ENCODE measurements around the gene TGFBR3. TPM values are rescaled to one million over a fixed set of nuclear protein-coding genes. Genes with fewer than 3 reads are reported as not detected.

The TGFBR3 gene
- total RNA-seq, 4 donors from 2014 or later, result 32.9 to 138 (median 58.8) TPM

DNA sequence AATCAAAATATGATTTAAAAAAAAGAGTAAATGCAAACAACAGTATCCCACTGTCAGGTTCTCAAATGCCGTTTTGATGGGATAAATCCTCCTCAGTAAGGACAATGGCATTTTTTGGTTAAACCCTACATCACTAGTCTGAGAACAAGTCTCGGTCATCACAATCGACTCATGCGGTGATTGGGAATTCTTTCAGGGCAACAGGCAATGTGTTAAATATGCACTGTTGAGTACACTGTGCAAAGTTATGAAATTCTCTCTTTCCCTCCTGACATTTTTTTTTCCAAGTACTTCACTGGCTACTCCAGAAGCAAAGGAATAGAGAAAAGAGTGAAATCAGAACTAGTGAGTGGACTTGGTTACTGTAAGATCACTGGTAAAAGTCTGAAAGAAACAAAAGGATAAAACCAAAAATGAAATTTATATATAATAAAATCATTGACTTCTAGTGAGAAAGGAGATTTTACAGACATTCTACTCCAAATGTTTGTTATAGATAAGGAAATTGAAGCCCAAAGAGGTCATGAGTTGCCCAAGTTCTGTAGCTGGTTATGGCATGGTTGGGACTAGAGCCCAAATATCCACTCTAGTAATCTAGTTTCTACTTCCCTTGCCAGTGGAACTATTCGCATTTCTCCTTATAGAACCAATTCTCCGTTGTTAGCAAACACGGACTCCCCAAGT is 111.3 kb downstream of the TGFBR3 start:
- no peak for DNase-seq
- in situ Hi-C loops (cut with MboI; ENCODE audit: low pct_ligation_motif_present in 1 of 4, low pct_unique_long_range_greater_than_20kb in 1 of 4, low sequenced_read_pairs in 3 of 4), result no loop called here
- no peaks in the 10 kb centered on the region for H3K27me3 ChIP-seq
- TF ChIP-seq EP300 (IDR thresholded peaks at IDR 0.05; ENCODE audit: low read depth), result no peak
- TF ChIP-seq POLR2AphosphoS5 (IDR thresholded peaks at IDR 0.05), result no peak
- TF ChIP-seq POLR2A (IDR thresholded peaks at IDR 0.05), result no peak
- TF ChIP-seq, protein P1, sequence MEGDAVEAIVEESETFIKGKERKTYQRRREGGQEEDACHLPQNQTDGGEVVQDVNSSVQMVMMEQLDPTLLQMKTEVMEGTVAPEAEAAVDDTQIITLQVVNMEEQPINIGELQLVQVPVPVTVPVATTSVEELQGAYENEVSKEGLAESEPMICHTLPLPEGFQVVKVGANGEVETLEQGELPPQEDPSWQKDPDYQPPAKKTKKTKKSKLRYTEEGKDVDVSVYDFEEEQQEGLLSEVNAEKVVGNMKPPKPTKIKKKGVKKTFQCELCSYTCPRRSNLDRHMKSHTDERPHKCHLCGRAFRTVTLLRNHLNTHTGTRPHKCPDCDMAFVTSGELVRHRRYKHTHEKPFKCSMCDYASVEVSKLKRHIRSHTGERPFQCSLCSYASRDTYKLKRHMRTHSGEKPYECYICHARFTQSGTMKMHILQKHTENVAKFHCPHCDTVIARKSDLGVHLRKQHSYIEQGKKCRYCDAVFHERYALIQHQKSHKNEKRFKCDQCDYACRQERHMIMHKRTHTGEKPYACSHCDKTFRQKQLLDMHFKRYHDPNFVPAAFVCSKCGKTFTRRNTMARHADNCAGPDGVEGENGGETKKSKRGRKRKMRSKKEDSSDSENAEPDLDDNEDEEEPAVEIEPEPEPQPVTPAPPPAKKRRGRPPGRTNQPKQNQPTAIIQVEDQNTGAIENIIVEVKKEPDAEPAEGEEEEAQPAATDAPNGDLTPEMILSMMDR (IDR thresholded peaks at IDR 0.05), result no peak
- H3K4me3 ChIP-seq, result no peak overlapping the region
- 66 to 92% methylated on average over 7 of the region's 7 CpGs for whole genome bisulfite sequencing, 2 donors (ENCODE audit: low coverage in 1 of 2)
- H3K9me3 ChIP-seq, result no peaks in the 10 kb centered on the region
- peaks cover 0 to 4% (median 0%) of the 10 kb centered on the region in 4 donors for H3K4me1 ChIP-seq
- H3K27ac ChIP-seq, result no peak overlapping the region
- no peaks in the 10 kb centered on the region for H3K36me3 ChIP-seq
- intact Hi-C loops (cut with DNase I; ENCODE audit: low total_unique reads), result no loop called here

DNA sequence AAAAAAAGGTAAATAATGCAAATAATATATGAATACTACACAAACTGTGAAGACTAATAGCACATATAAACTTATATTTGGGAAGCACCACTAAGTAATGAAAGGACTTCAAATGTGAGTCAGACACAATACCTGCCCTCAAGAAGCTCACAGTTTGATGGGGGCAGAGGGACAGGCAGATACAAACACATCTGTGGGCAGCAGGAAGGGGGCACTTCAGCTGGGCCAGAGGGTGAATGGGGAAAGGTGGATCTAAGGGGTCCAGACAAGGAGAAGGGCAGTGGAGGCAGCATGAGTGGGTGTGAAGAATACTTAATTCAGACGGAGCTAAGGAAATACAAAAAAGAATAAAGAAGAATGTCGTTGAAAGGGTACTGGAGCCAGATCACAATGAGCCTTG is 114.2 kb downstream of the TGFBR3 start:
- in situ Hi-C loops (cut with MboI; ENCODE audit: low pct_ligation_motif_present in 1 of 4, low pct_unique_long_range_greater_than_20kb in 1 of 4, low sequenced_read_pairs in 3 of 4) (no loop called here), intact Hi-C loops (cut with DNase I; ENCODE audit: low total_unique reads) (no loop called here)
- Histone ChIP-seq H3K27ac (no peak overlapping the region), H3K27me3 (no peaks in the 10 kb centered on the region), H3K9me3 (no peaks in the 10 kb centered on the region), H3K36me3 (no peaks in the 10 kb centered on the region), H3K4me1 (peaks cover 0 to 4% (median 0%) of the 10 kb centered on the region in 4 donors), H3K4me3 (no peak overlapping the region)
- 78 to 100% methylated on average over 1 to 2 of the region's 2 CpGs for WGBS, 2 donors (ENCODE audit: low coverage in 1 of 2)
- TF ChIP-seq EP300 (IDR thresholded peaks at IDR 0.05; ENCODE audit: low read depth) (no peak), POLR2AphosphoS5 (IDR thresholded peaks at IDR 0.05) (no peak), POLR2A (IDR thresholded peaks at IDR 0.05) (no peak)
- TF ChIP-seq, protein P1 (IDR thresholded peaks at IDR 0.05), result no peak
- no peak for DNase-seq

DNA sequence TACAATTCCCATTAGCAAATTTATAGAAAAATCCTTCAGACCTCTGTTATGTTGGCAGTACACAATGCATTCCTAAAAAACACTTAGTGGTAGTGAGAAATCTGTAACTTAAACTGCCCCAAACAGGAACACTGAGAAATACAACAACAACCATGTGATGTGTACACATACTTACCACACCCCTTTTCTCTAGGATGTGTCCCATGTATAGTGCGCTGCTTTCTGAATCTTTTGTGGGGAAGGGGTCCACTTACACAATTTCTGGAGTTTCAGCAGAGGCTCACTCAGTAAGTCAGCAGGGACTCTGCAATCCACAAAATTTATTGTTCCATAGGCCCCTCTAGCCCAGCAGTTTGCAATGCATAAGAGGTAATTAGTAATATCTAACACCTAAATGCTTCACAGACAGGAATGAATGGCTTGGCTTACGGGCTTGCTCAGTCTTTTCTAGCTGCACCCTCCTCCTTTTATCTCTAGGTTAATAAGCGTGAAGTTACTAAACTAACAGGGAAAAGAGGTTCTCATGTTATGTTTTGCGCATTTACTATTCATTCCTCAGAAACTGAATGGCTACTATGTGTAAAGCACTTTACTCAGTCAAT is 115.2 kb downstream of the TGFBR3 start:
- H3K4me3 ChIP-seq, result no peak overlapping the region
- 91 to 94% methylated on average over 3 to 4 of the region's 4 CpGs for WGBS, 2 donors (ENCODE audit: low coverage in 1 of 2)

DNA sequence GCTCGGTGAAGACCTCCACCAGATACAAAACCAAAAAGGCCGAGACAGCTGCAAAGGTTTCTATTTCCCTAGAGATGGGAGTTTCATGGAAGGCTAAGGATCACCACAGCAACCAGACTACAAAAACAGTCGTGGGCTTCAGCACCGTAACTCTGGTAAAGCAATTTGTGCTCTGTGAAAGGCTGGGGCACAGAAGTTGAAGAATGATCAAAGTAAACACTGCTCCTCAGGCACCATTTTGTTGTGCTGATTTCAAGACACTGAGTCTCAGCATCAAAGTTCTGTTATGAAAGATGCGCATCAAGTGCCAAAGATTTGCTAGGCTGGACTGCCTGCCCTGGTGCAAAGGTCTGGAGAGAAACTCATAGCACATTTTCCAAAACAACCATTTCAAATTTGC is 116.2 kb downstream of the TGFBR3 start:
- in situ Hi-C loops (cut with MboI; ENCODE audit: low pct_ligation_motif_present in 1 of 4, low pct_unique_long_range_greater_than_20kb in 1 of 4, low sequenced_read_pairs in 3 of 4), result no loop called here
- no peak for TF ChIP-seq EP300 (IDR thresholded peaks at IDR 0.05; ENCODE audit: low read depth)

More for the DNA sequence above, 115.2 kb downstream of the TGFBR3 start:
- intact Hi-C loops (cut with DNase I; ENCODE audit: low total_unique reads) (no loop called here), in situ Hi-C loops (cut with MboI; ENCODE audit: low pct_ligation_motif_present in 1 of 4, low pct_unique_long_range_greater_than_20kb in 1 of 4, low sequenced_read_pairs in 3 of 4) (no loop called here)
- Histone ChIP-seq H3K9me3 (no peaks in the 10 kb centered on the region), H3K27ac (no peak overlapping the region), H3K27me3 (no peaks in the 10 kb centered on the region), H3K36me3 (no peaks in the 10 kb centered on the region), H3K4me1 (peaks cover 0 to 2% (median 0%) of the 10 kb centered on the region in 4 donors)
- TF ChIP-seq EP300 (IDR thresholded peaks at IDR 0.05; ENCODE audit: low read depth) (no peak), POLR2AphosphoS5 (IDR thresholded peaks at IDR 0.05) (no peak), POLR2A (IDR thresholded peaks at IDR 0.05) (no peak)
- TF ChIP-seq, protein P1 (IDR thresholded peaks at IDR 0.05), result no peak
- DNase-seq, result no peak

More for the DNA sequence above, 116.2 kb downstream of the TGFBR3 start:
- Histone ChIP-seq H3K9me3 (no peaks in the 10 kb centered on the region), H3K36me3 (no peaks in the 10 kb centered on the region), H3K4me1 (no peaks in the 10 kb centered on the region), H3K27ac (no peak overlapping the region), H3K27me3 (no peaks in the 10 kb centered on the region), H3K4me3 (no peak overlapping the region)
- DNase-seq, result no peak
- intact Hi-C loops (cut with DNase I; ENCODE audit: low total_unique reads), result no loop called here
- 79 to 100% methylated on average over 2 to 5 of the region's 5 CpGs for WGBS, 2 donors (ENCODE audit: low coverage in 1 of 2)
